Cardiac fibroblast (primary cell): ENCODE measurements around the gene GAPT.

Experiments
- DNase-seq, 2 donors: peaks; one replicate each; pipeline versions ENCODE4 v3.0.0 to v3.0.0-alpha.2; 2010; ENCODE audit warnings: low read depth in 2 of 2
- H3K4me3 ChIP-seq, 2 donors: replicated peaks in 1 of 2; 1 replicate in 1 of 2; 2 replicates in 1 of 2; pipeline ENCODE4 v1.5.1; 2011; ENCODE audit warnings: low read depth in 2 of 2, low read length in 2 of 2, mild to moderate bottlenecking in 2 of 2, moderate library complexity in 1 of 2
- CTCF ChIP-seq: IDR thresholded peaks from one replicate; pipeline ENCODE4 v1.5.1; 2011; ENCODE audit warnings: low read depth, mild to moderate bottlenecking, low read length, inconsistent platforms

The GAPT gene

GRCh38 chr5:58475404-58475803 lies 15.8 kb upstream of the GAPT start:
- TF ChIP-seq CTCF: no peak
- no peak for DNase-seq
- no peak overlapping the region for H3K4me3 ChIP-seq

GRCh38 chr5:58477760-58478376 lies 13.4 kb upstream of the GAPT start:
- H3K4me3 ChIP-seq: no peak overlapping the region
- peak in 1 of 2 donors; percentile 8 for DNase-seq
- no peak for TF ChIP-seq CTCF

- no peak for TF ChIP-seq CTCF
- DNase-seq: no peak
- H3K4me3 ChIP-seq: no peak overlapping the region
Observed at GRCh38 chr5:58481066-58481676, 10.1 kb upstream of the GAPT start.

- no peak for TF ChIP-seq CTCF
Observed at GRCh38 chr5:58481828-58482227, 9.4 kb upstream of the GAPT start.

GRCh38 chr5:58482536-58482935 lies 8.7 kb upstream of the GAPT start:
- no peak overlapping the region for H3K4me3 ChIP-seq
- DNase-seq: no peak
- TF ChIP-seq CTCF: no peak

More at GRCh38 chr5:58481828-58482227, 9.4 kb upstream of the GAPT start:
- H3K4me3 ChIP-seq: no peak overlapping the region
- DNase-seq: no peak

GRCh38 chr5:58484505-58484904 lies 6.7 kb upstream of the GAPT start:
- H3K4me3 ChIP-seq: no peak overlapping the region
- no peak for TF ChIP-seq CTCF
- no peak for DNase-seq
